NCI-H82 treated with DMSO at 0.1 percent for 48 hours (cell line): ENCODE results near the gene NUDT16.
A peak's percentile ranks its signal among the peaks of the same experiment; 100 is the strongest.
"Not testable (repeated sequence)": the region's sequence is repeated elsewhere in the genome, so short reads cannot be mapped to it uniquely, and the experiment has no call there.

Experiments
- DNase-seq: peaks from one replicate; lab custom pipeline; 2025; ENCODE audit not compliant: unreplicated experiment; lab: John Stamatoyannopoulos, UW

NUDT16 gene

GRCh38 chr3:131381445-131382291 is at the start of gene NUDT16:
Gene NUDT16 (plus strand): TSS chr3:131381774. CDS start chr3:131381805, 31 bp downstream.
- peak; percentile 98 for DNase-seq

DNA sequence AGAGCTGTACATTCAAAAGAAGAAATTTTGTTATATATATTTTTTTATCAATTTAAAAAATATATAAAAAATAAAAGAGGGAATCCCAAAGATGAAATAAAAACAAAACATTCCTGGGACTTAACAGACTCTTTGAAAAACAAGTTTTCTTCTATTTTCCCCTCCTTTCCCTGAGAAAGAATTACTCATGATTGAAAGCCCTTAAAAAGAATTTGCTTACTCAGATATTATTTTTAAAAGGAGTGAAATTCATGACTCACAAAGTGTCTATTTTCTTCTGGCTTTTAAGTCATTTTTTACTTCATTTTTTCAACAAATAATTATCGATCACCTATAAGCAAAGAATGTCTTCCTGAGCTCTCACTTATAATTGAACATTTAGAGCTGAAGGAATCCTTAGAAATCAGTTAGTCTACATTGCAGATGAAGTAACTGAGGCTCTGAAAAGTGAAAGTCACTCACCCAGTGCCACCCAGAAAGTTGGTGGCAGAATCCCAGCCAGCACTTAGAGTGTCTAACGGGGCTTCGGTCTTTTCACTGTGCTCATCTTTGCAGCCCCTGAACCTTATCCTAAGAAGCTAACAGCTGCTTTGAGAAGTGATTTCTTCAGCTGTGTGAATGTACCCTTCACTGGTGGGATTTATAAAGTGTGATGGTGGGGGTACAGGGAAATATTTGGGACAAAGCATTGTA is 42.5 kb upstream of the NUDT16 start:
- DNase-seq, result no peak

DNA sequence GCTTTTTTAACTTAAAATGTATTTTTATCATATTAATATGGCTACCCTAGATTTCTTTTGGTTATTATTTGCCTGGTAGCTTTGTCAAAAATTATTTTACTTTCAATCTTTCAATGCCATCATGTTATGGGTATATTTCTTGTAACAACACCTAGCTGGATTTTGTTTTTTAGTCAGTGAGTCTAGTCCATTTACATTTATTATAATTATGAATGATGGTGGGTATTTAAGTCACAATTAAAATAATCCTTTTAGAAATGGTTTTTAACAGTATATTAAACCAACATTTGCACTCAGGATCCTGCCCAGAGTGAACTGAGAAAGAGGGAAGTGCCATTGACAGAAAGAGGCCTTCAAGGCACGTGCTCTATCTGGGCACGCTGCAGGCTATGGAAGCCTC is 39.8 kb upstream of the NUDT16 start:
- DNase-seq, result no peak

- DNase-seq, result no peak
Measured at GRCh38 chr3:131348911-131349310, 32.7 kb upstream of the NUDT16 start.

DNA sequence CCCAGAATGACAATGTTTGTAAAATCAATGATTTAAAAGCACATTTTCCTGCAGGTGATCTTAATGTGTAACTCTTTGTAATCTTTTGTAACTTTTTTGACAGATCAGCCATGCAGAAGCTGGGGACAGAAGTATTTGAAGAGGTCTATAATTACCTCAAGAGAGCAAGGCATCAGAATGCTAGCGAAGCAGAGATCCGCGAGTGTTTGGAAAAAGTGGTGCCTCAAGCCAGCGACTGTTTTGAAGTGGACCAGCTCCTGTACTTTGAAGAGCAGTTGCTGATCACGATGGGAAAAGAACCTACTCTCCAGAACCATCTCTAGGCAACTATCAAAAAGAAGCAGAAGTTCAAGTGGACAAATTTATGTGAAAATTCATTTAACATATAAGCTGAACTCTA is 32.1 kb upstream of the NUDT16 start:
- no peak for DNase-seq

- DNase-seq, result no peak
Measured at GRCh38 chr3:131349946-131350347, 31.6 kb upstream of the NUDT16 start.

DNA sequence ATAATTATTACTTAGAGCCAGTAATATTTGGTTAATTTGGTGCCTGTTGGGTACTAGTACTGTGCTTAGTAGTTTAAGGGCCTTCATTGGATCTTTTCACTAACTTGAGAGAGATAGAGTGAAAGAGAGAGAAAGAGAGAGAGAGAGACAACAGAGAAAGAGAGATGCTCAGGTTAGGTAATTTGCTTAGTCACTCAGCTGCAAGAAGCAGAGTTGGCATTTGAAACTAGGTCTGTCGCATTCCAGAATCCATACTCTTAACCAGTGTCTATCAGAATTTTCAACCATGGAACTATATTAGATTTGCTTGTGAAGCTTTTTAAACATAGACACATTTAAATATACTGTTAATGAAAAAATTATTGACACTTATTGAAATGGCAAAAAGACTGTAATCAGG is 31.1 kb upstream of the NUDT16 start:
- DNase-seq, result no peak

DNA sequence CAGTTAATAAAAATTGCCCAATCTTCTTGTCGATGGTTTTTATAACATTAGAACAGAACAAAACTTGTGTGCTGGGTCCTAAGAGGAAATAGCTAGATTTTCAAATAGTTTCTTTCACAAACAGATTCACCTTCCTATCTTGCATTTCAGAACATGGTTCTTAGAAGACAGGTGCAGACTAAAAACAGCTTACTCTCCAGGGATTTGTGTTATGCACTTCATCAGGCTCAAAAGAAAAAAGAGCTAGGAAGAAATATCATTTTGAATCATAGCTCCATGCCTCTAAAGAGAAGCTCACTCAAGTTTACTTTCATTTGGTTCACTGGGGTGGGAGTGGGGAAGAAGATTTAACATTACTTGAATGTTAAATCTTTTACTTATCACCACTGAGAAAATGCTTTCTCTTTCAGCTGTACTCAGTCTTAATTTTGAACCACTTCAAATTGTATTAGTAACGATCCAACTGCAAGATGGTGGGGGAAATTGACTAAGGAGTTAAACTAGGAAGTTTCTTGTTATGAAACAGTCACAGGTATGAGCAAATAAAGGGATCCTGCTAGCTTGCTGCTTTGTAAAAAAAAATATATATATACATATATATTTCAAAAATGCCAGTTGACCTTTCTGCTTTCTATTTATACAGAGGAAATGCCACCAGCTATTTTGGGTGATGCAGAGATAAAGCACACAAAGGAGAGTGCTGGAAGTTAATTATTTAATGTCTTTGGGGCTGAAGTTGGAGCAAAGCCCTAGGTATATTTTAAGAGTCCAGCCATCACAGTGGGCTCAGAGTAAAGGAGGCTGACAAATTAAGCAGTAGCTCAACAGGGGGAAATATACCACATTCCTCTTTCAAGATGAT is 28.3 kb upstream of the NUDT16 start:
- DNase-seq, result no peak

DNA sequence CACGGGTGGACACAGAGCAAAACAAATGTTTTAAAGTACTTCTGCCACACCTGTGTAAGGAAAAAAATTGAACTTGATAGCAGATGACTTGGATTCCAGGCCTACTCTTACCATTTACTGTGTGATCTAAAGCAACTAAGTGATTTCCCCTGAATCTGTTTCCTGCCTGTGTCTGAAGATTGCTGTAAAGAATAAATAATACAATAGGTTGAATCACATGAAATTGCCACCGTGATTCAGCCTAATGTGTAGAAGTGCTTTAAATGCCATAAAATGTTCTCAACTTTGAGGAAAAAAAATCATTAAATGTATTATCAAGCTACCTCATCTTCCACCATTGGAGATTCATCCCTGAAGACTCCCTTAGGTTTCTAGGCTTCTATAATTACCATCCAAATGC is 27.6 kb upstream of the NUDT16 start:
- no peak for DNase-seq

- DNase-seq, result no peak
Measured at GRCh38 chr3:131356006-131356595, 25.5 kb upstream of the NUDT16 start.

- DNase-seq, result no peak
Measured at GRCh38 chr3:131357275-131357674, 24.3 kb upstream of the NUDT16 start.

DNA sequence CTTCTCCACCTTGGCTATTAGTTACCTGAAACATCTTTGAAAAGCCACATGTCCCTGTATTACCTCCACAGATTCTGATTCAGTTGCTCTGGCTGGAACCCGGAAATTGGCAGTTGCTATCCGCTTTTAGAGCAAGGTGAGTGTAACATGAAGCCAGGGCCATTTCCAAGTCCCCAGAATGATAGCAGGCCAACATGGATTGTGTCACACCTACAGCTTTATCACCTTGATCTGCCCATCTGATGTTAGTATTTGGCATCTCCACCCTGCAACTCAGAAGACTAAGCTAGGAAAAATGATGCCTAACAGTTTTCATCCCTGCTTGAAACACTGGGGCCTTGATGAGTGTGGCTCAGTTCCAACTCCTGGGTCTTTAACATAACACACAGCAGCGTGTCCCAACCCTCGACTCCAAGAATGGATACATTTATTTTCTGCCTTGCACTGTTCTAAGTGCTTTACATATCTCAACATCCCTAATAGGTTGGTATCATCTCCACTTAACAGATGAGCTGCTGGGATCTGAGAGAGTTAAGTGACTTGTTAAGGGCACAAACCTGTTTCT is 21.3 kb upstream of the NUDT16 start:
- no peak for DNase-seq

- not testable (repeated sequence) for DNase-seq
Measured at GRCh38 chr3:131361066-131361463, 20.5 kb upstream of the NUDT16 start.

- DNase-seq, result no peak
Measured at GRCh38 chr3:131361464-131362421, 19.8 kb upstream of the NUDT16 start.

- no peak for DNase-seq
Measured at GRCh38 chr3:131363275-131363674, 18.3 kb upstream of the NUDT16 start.

DNA sequence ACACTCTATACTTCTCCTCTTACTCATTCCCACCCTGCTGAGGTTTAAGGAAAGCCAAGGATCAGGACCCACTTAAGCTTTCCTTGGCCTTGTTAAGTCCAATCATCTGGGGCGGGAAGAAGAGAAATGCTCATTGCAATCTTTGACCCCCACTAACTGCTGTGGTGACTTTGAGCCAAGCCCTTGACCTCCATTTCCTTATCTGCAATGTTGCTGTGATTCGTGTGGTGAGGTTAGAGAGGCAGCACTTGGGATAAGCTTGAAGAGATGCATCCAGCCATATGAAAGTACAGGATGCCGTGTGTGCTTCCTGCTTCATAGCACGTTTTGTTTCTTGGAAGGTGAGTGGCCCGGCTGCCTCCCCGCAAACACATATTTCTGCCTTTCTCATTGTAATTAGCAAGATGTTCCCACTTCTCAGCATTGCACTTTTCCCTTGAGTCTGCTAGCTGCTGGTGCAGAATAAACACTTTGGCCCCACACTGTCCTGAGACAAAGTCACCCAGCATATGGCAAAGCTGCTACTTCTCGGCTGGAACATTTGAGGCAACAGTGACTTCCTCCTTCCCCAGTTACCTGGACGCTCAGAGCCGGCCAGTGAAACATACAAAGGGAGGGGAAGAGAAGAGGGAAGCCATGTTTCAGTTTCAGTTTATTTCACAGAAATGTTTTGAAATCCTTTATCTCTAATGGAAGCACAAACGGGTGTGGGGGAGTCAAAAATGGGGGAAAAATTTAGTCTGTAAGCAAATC is 10.5 kb upstream of the NUDT16 start:
- DNase-seq, result no peak

DNA sequence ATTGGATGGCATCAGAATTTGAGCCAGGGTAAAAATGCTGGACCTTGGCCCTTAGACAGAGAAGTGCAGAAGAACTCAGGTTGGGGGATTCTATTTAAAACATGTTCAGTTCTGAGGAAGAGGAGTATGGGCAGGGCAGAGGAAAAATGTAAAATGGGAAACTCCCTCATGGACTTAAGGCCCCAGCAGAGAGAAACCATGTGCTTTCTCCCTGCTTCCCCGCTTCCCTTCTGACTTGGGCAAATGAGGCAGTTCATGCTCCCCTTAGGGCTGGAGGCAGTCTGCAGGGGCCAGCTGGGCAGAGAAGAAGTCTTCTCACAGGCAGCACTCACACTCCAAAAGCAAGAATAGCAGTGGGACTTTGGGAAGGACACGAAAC is 9.9 kb upstream of the NUDT16 start:
- DNase-seq, result no peak

DNA sequence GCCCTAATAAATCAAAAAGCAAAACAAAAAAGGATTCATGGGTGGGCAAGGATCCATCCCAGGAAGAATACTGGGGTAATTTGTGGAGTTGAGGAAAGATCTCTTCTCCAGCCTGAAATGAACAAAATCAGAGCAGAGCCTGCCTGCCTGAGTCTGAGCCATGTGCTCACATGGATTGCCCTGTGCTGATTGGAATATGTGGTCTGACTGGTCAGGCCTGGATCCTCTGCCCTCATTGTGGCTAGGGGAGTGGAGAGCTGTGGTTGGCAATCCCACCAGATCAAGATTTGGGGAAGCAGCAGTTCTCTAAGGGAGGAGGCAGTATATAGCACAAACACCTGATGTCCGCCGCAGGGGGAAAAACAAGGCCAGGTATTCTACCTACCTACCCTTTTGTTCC is 6.8 kb upstream of the NUDT16 start:
- DNase-seq, result no peak
